ENCODE results near the gene SPRTN.
"Not testable (repeated sequence)": the region's sequence is repeated elsewhere in the genome, so short reads cannot be mapped to it uniquely, and the experiment has no call there.

Gene SPRTN

DNA sequence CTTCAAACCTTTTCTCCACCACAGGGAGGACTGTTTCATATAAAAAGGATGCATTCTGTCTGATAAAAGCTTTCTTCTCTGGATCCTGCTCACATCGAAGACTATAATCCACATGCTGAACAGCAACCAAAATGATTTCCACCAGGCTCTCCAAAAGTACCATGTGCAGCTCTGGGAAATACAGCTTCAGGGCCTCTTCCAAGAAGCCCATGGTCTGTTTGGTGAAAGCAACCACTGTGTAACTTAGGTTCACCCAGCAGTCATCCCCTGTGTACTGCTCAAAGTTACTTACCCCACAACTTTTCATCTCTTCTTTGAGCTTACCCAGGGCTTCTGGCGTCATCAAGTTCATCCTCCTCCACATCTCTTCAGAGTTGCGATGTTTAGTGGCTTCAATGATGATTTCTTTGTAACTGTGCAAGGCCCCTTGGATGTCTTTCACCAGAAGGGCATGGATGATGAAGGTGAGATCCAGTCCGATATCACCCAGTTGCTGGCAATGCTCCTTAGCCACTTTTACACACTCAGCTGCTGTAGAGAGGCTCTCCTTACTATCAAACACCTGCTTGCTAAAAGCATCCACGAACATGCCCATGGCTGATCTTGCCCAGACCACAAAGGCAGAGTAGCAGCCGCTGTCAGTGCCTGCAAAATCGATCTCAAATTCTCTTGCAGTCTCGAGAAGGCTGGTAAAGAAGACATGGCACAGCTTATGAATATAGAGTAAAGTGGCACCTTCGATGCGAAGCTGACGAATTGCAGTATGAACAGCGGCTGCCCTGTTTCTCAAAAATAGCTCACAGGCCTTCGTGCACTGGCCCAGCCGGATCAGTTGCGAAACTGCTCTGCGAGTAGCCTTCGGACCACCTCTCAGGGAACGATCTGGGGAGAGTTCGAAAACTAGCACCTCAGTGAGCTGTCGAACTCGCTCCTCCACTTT lies 2.2 kb upstream of the SPRTN start:
- peak; percentile 35 for DNase-seq

- DNase-seq: no peak
Measured at GRCh38 chr1:231337043-231337471, 1.0 kb upstream of the SPRTN start.

- DNase-seq: peak; percentile 98
Measured at GRCh38 chr1:231337472-231338269, 422 bp upstream of the SPRTN start, which contains the start of gene EXOC8. EXOC8 (minus strand) TSS chr1:231337852; CDS start chr1:231337745, 107 bp downstream.

GRCh38 chr1:231340328-231341013 lies 2.4 kb downstream of the SPRTN start:
- no peak for DNase-seq

DNA sequence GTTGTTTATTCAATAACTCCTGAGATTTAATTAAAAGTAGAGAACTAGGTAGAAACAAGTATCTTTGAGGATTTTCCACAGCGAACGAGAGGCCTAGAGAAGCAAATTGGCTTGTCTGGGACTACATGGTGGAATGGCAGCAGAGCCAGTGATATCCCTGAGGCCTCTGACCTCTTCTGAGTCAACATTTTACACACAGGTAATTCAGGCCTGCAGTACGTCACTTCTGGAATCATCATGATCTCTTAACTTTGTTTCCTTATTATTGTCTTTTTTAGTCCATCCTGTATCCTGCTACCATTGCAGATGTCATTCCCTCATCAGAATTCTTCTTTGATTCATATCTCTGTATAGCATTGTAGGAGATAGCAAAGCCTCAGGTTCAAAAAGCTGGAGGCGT lies 9.9 kb downstream of the SPRTN start:
- no peak for DNase-seq

DNA sequence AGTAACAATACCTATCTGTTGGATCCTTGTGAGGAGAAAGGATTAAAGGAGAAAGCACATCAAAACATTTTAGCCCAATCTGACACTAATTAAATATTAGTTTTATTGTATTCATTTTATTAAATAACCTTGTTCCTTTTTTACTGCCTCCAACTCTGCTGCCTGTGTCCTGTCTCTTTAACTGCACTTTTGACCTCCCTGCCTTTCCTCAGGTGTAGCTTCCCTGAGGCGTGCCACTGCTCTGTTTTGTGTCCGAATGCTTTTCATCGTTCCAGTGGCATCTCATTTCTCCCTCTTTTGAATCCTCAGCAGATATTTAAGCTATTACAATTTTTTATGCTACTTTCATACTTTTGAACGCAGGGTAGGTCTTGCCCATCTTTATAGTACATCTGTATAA lies 10.3 kb downstream of the SPRTN start:
- DNase-seq: no peak

- not testable (repeated sequence) for DNase-seq
Measured at GRCh38 chr1:231348856-231349255, 10.8 kb downstream of the SPRTN start.

GRCh38 chr1:231351816-231352215 lies 13.7 kb downstream of the SPRTN start:
- DNase-seq: no peak

DNA sequence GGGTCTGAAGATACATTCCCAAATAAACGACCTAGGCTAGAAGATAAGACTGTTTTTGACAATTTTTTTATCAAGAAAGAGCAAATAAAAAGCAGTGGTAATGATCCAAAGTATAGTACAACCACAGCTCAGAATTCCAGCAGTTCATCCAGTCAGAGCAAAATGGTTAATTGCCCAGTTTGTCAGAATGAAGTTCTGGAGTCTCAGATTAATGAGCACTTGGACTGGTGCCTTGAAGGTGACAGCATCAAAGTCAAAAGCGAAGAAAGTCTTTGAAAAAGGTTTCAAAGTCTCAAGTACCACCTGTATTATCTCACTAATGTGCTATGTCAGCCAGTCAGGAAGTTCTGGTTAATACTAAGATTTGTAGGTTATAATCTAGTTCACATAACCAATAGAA lies 15.0 kb downstream of the SPRTN start:
- no peak for DNase-seq

DNA sequence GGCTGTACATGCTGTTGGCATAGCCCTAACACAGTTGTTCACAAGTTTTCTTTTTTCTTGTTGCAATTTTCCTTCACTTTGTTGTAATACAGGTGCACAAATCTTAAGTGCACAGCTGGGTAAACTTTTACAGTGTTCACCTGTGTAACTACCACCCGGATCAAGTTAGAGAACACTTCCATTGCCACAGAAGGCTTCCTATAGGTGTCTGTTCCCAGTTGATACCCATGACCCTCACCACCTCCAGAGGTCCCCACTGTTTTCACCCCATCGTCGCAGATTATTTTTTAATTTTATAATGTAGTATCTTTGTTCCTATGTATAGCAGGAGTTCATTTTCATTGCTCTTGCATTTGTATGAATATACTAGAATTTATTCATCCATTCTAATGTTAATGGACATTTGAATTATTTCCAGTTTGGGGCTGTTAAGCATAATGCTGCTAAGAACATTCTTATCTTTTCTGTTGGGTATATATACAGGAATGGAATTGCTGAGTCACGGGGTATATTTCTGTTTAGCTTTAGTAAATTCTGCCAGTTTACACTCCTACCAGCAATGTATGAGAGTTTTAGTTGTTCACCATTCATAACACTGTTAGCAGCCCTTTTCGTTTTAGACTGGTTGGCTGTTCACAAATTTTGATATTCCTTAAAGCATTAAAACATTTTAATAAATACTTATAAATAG lies 16.4 kb downstream of the SPRTN start:
- DNase-seq: no peak

GRCh38 chr1:231355171-231355570 lies 17.1 kb downstream of the SPRTN start:
- DNase-seq: no peak

GRCh38 chr1:231357187-231357772 lies 19.2 kb downstream of the SPRTN start:
- DNase-seq: no peak

DNA sequence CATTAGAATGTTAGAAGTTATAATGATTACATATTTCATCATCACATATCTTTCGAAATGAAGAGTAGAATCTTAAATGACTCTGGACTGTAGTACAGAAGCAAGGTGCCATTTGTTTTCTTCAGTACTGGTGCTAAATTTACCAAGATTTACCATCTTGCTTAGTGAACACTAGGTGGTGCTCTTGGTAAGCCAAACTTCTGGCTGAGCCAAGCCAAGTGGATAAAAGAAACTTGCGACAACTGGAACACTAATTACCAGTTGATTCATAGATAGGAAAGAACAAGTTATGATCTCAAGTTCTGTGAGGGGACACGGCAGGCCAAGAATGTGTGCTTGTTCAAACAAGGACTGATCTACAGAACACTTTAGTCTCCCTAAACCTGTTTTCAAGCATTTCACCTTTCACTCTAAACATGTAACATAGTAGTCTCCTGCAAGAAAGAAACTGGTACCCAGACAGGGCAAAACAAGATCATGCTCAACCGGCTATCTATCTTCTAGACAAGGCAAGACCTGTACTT lies 19.8 kb downstream of the SPRTN start:
- peak; percentile 70 for DNase-seq

GRCh38 chr1:231359113-231359512 lies 21.0 kb downstream of the SPRTN start:
- no peak for DNase-seq

DNA sequence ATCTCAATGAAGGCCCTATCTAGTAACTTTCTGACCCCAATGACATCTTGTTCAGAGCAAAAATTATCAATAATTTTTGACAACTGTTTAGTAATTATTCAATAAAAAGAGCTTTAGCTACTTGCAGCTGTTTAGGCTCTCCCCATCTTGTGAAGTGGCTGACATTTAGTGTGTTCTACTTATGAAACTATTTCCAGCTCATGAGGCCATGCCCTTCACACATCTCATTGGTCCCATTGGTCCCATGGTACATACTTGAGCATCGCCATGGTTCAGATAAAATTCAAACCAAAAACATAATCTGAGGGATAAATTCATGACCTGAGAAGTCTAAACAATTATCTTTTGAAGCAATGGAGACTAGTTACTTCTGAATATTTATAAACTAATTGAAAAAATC lies 24.2 kb downstream of the SPRTN start:
- no peak for DNase-seq

GRCh38 chr1:231363624-231364023 lies 25.5 kb downstream of the SPRTN start:
- no peak for DNase-seq

DNA sequence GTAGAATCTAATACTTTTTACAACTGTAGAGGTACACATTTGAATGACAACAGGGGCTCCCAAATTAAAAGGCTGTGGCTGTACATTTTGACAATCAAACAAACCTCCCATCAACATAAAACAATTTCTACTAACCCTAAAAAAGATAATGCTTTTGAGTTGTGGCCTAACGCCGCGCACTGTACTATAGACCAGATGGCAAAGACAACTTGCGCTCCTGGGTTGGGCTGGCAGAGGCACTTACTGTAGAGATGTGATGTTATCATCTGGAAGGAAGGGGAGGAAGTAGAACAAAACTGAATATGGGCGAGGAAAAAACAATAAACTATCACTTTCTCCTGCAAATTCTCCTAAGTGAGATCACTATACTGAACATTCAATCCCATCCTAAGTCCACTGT lies 26.1 kb downstream of the SPRTN start:
- no peak for DNase-seq

DNA sequence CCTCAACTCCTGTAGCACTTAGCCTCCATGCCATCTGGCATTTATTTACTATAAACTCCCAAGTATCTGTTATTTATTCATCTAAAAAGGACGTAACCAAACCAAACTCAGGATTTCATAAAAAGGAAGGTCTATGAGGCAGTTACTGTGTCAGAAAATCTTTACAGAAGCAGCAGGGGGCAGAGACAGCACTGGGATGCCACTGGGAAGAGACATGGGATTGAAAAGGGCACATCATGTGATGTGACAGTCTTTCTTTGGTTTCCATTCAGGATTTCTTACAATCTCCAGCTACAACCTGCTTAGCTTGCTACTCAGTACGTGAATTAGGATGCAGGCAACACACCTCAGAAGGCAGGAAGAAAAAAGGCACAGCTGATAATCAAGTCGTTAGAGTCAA lies 31.2 kb downstream of the SPRTN start:
- no peak for DNase-seq

GRCh38 chr1:231372501-231372900 lies 34.4 kb downstream of the SPRTN start:
- no peak for DNase-seq

- no peak for DNase-seq
Measured at GRCh38 chr1:231374394-231374793, 36.3 kb downstream of the SPRTN start.

- DNase-seq: no peak
Measured at GRCh38 chr1:231376101-231376500, 38.0 kb downstream of the SPRTN start.

All from activated CD4-positive, alpha-beta T cell treated with anti-CD3 and anti-CD28 coated beads, Interleukin-10, Interleukin-2, amounts not matched to agents 100 ng/mL and 50 ng/mL, durations not matched to agents 16 hours and 8 hours (primary cell).